HL-60/S4 (cell line): ENCODE measurements around the gene SDK1.
"Not testable (repeated sequence)": the region's sequence is repeated elsewhere in the genome, so short reads cannot be mapped to it uniquely, and the experiment has no call there.

ENCODE experiments used
- in situ Hi-C: fragments of 300-500 bp; cut with MboI; formaldehyde crosslinking; loops from 2 replicates; pipeline ENCODE4 v1.14.3; 2022; ENCODE audit warnings: low sequenced_read_pairs

The SDK1 gene

GRCh38 chr7:3710531-3710930 lies 409.5 kb downstream of the SDK1 start:
- in situ Hi-C loops, result no loop called here

- in situ Hi-C loops, result no loop called here
These were observed 411.8 kb downstream of the SDK1 start for GRCh38 chr7:3712841-3713240.

GRCh38 chr7:3721422-3721821 lies 420.4 kb downstream of the SDK1 start:
- in situ Hi-C loops, result no loop called here

GRCh38 chr7:3722396-3722922 lies 421.4 kb downstream of the SDK1 start:
- in situ Hi-C loops, result no loop called here

GRCh38 chr7:3725155-3726059 lies 424.4 kb downstream of the SDK1 start:
- in situ Hi-C loops, result no loop called here

GRCh38 chr7:3730276-3730675 lies 429.2 kb downstream of the SDK1 start:
- in situ Hi-C loops, result no loop called here

- in situ Hi-C loops, result no loop called here
These were observed 431.4 kb downstream of the SDK1 start for GRCh38 chr7:3732395-3733005.

GRCh38 chr7:3733541-3734140 lies 432.6 kb downstream of the SDK1 start:
- in situ Hi-C loops, result no loop called here

- in situ Hi-C loops, result no loop called here
These were observed 437.9 kb downstream of the SDK1 start for GRCh38 chr7:3738964-3739363.

- in situ Hi-C loops, result no loop called here
These were observed 438.9 kb downstream of the SDK1 start for GRCh38 chr7:3739983-3740382.

GRCh38 chr7:3747467-3747866 lies 446.4 kb downstream of the SDK1 start:
- in situ Hi-C loops, result no loop called here

- in situ Hi-C loops, result no loop called here
These were observed 447.3 kb downstream of the SDK1 start for GRCh38 chr7:3748389-3748788.

- in situ Hi-C loops, result no loop called here
These were observed 452.8 kb downstream of the SDK1 start for GRCh38 chr7:3753868-3754267.

- in situ Hi-C loops, result no loop called here
These were observed 453.7 kb downstream of the SDK1 start for GRCh38 chr7:3754493-3755341.

- in situ Hi-C loops, result not testable (repeated sequence)
These were observed 454.9 kb downstream of the SDK1 start for GRCh38 chr7:3755778-3756453.

GRCh38 chr7:3757059-3757458 lies 456.0 kb downstream of the SDK1 start:
- in situ Hi-C loops, result no loop called here

- in situ Hi-C loops, result no loop called here
These were observed 459.6 kb downstream of the SDK1 start for GRCh38 chr7:3760651-3761050.

- in situ Hi-C loops, result no loop called here
These were observed 461.2 kb downstream of the SDK1 start for GRCh38 chr7:3762146-3762831.

GRCh38 chr7:3767917-3768777 lies 467.1 kb downstream of the SDK1 start:
- in situ Hi-C loops, result no loop called here
